ENCODE data around the gene HOXC9. TPM values are rescaled to one million over a fixed set of nuclear protein-coding genes. Genes with fewer than 3 reads are reported as not detected.

HOXC9 gene
- polyA plus RNA-seq, 4 donors = 15.7 to 31.8 (median 27.1) TPM

GRCh38 chr12:53963005-53963404, 37.0 kb upstream of the HOXC9 start:
- DNase-seq (ENCODE audit: low read depth in 4 of 4, low spot score in 3 of 4) = no peak

DNA sequence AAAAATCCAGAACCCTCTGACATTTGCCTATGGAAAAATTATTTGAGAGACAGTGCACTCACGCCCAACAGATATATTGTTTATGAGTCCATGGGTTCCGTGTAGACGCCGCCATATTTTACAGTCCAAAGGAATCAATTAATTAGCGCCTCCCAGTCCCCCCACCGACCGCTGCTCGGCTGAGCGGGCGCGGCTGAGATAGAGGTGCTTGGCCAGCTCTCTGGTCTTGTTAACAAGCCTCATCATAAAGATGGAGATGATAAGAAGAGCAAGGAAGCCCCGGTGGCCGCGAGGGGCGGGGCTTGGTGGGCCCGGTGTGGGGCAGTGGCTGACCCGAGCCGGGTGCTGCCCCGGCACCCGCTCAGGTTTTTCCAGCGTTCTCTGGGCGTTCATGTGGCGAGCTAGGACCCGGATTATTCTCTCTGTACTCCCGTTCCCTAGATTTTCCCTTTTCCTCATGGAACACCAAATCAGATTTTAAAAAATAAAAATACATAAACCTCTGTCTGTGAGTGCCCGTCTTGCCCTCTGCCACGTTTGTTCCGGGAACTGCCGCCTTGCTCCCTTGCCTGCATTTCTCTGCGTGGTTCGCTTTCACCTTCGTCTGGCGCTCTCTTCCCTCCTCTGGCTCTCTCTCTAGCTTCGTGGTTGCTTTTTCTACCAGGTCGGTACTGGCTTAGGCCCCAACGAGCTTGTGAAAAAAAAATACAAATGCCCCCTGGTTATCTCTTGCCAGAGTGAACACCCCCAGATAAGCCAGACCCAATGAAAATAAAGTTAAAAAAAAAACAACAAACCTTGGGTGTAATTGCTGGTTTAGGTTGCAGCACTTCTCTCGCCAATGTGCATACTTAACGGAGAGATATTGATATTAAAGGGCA, 36.3 kb upstream of the HOXC9 start:
- DNase-seq (ENCODE audit: low read depth in 4 of 4, low spot score in 3 of 4) = no peak

DNA sequence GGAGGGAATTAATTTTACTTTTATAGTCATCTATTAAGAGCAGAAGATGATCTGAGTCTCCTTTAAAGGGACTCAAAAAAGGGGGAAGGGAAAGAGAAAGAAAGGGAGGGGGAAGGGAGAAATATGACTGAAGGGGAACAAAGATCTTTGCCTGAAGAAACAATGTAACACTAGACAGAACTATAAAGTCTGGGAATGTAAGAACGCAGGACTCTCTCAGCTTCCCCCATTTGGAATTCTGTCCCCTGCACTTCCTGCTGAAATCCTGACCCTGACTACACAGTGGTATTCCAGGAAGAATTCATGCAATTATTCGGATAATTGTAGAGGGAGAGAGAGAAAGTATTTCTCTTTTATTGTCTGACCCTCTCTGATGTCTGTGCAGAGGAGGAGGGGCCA, 35.6 kb upstream of the HOXC9 start:
- no peak for DNase-seq (ENCODE audit: low read depth in 4 of 4, low spot score in 3 of 4)

- no peak for DNase-seq (ENCODE audit: low read depth in 4 of 4, low spot score in 3 of 4)
Measured at GRCh38 chr12:53965281-53966084, 34.5 kb upstream of the HOXC9 start.

DNA sequence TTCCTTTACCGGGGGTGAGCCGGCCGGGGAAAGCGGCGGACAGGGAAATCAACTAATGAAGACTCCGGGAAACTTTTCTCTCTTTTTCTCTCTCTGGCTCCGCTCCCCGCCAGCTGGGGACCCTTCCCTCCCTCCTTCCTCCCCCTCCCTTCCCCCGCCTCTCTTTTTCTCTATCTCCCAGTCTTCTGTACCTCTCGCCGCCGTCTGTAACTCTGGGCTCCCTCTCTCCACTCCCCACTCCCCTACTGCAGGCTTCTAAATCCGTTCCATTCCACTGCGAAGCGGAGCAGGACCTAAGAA, 33.9 kb upstream of the HOXC9 start:
- DNase-seq (ENCODE audit: low read depth in 4 of 4, low spot score in 3 of 4) = no peak

GRCh38 chr12:53966385-53967133, 33.4 kb upstream of the HOXC9 start:
- no peak for DNase-seq (ENCODE audit: low read depth in 4 of 4, low spot score in 3 of 4)

DNA sequence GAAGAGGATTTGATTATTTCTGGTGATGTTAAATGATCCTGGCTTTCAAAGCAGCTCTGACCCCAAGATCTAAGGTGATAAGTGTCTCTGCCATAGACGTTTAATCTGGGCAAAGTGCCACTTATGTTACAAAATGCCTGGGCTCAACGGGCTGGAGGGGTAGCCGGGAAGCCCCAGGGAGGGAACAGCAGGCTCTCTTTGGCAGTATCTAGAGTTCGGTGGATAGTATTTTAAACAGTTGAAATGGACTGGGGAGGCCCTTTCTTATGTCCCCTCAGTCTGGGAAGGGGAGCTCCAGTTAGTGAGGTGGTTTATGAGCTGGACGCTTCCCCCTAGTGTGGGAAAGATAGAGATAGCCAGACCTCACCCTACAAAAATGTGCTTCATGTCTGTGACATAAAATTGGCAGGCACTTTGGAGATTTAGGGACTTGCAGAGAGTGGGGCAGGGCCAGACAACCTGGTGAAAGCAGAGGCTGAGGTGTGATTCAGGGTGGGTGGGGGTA, 32.5 kb upstream of the HOXC9 start:
- no peak for DNase-seq (ENCODE audit: low read depth in 4 of 4, low spot score in 3 of 4)

- DNase-seq (ENCODE audit: low read depth in 4 of 4, low spot score in 3 of 4) = no peak
Measured at GRCh38 chr12:53968214-53969127, 31.5 kb upstream of the HOXC9 start.

- DNase-seq (ENCODE audit: low read depth in 4 of 4, low spot score in 3 of 4) = no peak
Measured at GRCh38 chr12:53969588-53970259, 30.2 kb upstream of the HOXC9 start.

DNA sequence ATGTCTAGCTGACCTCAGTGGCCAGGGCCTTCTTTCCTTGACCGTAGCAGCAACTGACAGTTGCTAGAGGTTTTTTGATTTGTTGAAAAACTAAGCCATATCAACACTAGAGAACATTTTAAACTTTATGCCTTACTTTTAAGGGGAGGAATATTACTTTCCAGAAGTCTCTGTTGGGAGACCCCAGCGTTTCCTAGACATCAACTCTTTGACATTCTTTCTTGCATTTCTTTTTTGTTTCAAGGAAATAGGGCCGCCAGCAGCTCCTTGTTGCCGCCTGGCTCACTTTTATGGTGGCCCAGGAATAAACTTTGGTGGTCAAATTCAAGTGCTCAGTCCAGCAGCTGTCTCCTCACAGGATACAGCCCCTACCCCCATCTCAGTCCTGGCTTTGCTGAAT, 29.5 kb upstream of the HOXC9 start:
- no peak for DNase-seq (ENCODE audit: low read depth in 4 of 4, low spot score in 3 of 4)

DNA sequence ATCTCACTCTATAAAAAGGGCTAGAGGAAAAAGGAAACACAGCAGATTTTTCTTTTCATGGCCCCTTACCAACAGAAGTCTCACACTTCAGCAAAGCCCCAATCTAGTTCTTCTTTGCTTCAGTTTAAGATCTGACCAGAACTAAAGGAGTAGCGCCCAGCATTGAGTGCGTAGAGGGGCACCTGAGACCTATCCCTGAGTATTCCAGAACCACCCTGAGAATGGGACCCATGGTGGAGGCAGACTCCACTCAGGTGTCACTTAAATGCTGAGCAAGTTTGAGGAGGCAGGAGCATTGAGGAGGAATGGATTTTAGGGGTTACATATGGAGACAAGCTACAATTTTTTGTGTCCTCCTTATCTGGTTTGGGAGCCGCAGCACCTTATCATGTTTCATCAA, 28.8 kb upstream of the HOXC9 start:
- no peak for DNase-seq (ENCODE audit: low read depth in 4 of 4, low spot score in 3 of 4)

DNA sequence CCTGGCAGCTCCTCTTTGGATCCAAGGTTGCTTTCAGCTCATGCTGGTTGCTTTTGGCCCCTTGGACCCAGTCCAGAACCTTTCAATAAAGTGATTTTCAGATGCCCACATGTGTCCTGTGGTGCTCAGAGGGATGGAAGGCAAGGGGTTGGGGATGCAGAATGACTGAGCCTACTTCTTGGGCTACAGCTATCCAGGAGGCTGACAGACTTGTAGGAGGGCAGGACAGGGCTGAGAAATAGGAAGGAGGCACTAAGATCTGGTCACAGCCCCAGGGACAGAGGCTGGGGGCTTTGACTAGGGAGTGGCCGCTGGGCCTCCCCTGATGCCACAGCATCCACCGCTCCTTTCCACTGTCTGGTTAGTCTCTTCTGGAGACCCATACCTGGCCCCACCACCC, 28.3 kb upstream of the HOXC9 start:
- no peak for DNase-seq (ENCODE audit: low read depth in 4 of 4, low spot score in 3 of 4)

DNA sequence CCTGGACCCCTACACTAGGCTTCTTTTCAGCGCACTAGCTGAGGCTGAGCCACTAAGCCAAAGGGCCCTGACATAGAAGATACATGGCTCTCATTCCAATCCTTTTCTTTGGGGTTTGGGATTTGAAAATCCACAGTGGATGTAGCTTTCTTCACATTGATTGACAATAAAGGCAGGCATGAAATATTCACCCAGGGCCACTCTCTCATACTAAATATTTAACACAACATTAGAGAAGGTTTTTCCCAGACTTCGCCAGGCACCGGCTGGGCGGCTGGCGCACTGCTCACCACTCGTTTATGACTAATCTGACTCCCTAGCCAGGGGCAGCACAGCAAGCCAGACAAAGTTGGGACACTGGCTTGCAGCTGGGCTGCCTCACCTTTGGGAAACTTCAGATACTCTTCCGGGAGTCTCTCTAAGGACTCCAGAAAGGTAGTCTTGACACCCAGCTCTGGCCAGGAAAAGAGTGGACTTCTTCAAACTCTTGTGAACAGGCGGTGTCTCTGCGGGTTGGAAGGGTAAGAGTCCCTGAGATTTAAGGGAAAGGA, 27.7 kb upstream of the HOXC9 start:
- DNase-seq (ENCODE audit: low read depth in 4 of 4, low spot score in 3 of 4) = no peak

DNA sequence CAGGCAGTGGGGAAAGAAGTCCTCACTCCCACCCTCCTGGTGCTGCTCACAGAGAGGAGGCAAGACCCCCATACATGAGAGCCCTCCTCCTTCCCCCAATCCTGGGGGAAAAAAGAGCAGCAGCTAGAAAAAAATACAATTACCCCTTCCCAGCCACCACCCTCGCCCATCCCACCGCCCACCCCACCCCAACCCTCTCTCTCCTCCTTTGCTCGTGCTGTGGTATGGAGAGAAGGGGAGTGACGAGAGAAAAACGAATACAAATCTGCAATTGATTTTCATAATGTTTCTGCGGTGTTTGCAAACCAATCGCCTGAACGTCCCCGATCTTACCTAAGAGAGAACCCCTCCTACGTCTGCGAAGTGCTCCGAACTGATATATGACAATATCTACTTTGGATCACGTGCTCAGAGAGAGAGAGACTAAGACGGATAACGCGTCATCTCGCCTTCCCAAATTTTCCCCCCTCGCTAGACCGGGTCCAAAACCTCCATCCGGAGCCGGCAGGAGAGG, 27.2 kb upstream of the HOXC9 start, which contains the start of gene HOXC11:
HOXC11 (plus strand) TSS at position 405 of the 514 bp plus-strand sequence. CDS start 116 bp downstream, outside the sequence.
- DNase-seq (ENCODE audit: low read depth in 4 of 4, low spot score in 3 of 4) = no peak

GRCh38 chr12:53973236-53974042, 26.5 kb upstream of the HOXC9 start:
- DNase-seq (ENCODE audit: low read depth in 4 of 4, low spot score in 3 of 4) = no peak

GRCh38 chr12:53974084-53975063, 25.6 kb upstream of the HOXC9 start, which contains the start of gene HOTAIR:
HOTAIR (minus strand) TSS chr12:53974954.
- no peak for DNase-seq (ENCODE audit: low read depth in 4 of 4, low spot score in 3 of 4)

DNA sequence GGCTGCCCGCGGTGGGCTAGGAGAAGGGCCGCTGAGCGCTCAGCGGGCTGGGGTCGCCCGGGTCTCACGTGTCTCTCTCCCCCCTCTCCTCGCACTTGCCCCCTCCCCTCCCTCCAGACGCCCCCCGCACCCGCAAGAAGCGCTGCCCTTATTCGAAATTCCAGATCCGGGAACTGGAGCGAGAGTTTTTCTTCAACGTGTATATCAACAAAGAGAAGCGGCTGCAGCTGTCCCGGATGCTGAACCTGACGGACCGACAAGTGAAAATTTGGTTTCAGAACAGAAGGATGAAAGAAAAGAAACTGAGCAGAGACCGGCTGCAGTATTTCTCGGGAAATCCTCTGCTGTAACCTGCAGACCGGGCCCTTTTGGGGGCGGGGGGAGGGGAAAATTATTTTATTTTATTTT, 24.9 kb upstream of the HOXC9 start:
- DNase-seq (ENCODE audit: low read depth in 4 of 4, low spot score in 3 of 4) = no peak

All from left renal pelvis (tissue), 4 donors.